Gastrocnemius medialis (tissue), 4 donors: ENCODE data around the gene ZNRF3. TPM values are rescaled to one million over a fixed set of nuclear protein-coding genes. Genes with fewer than 3 reads are reported as not detected.

Experiments
- ATAC-seq, 2 donors: fragments of 150-250 bp; one replicate each; pipeline ENCODE4 v1.9.1; 2016
- DNase-seq, 2 donors: peaks; one replicate each; pipeline ENCODE4 v3.0.0-alpha.2; 2019
- H3K27ac ChIP-seq, 4 donors: fragments of 200-600 bp; sonication (generic); 1 replicate in 1 of 4; 2 replicates in 3 of 4; pipeline ENCODE4 v1.5.1; 2016 to 2018; ENCODE audit warnings: mild to moderate bottlenecking in 2 of 4, moderate library complexity in 1 of 4
- H3K27me3 ChIP-seq, 3 donors: fragments of 200-600 bp; sonication (generic) in 2 of 3; 1 replicate in 1 of 3; 2 replicates in 2 of 3; pipeline versions ENCODE4 v1.5.1 to v1.6.0; 2016 to 2019; ENCODE audit warnings: mild to moderate bottlenecking in 1 of 3, moderate library complexity in 1 of 3
- H3K36me3 ChIP-seq, 2 donors: fragments of 200-600 bp; sonication (generic) in 1 of 2; one replicate each; pipeline ENCODE4 v1.5.1; 2017 to 2018
- H3K4me1 ChIP-seq, 2 donors: fragments of 200-600 bp; sonication (generic) in 1 of 2; one replicate each; pipeline ENCODE4 v1.5.1; 2016 to 2017; ENCODE audit warnings: mild to moderate bottlenecking in 2 of 2
- H3K4me3 ChIP-seq, 4 donors: fragments of 200-600 bp; sonication (generic) in 3 of 4; 1 replicate in 1 of 4; 2 replicates in 3 of 4; pipeline ENCODE4 v1.5.1; 2016 to 2019; ENCODE audit warnings: mild to moderate bottlenecking in 2 of 4
- H3K9me3 ChIP-seq, 3 donors: fragments of 200-600 bp; sonication (generic) in 2 of 3; 1 replicate in 1 of 3; 2 replicates in 2 of 3; pipeline ENCODE4 v1.5.1; 2016 to 2019
- POLR2A ChIP-seq, 2 donors: fragments of 450-650 bp; IDR thresholded peaks; one replicate each; pipeline ENCODE4 v1.6.1; 2017; ENCODE audit warnings: antibody characterized with exemption in 2 of 2, mild to moderate bottlenecking in 2 of 2, moderate library complexity in 2 of 2
- in situ Hi-C, 4 donors: fragments of 200-750 bp; cut with MboI; loops; one replicate each; pipeline versions ENCODE4 v1.15.0 to v1.8.0; 2017; ENCODE audit warnings: low sequenced_read_pairs in 4 of 4
- intact Hi-C: fragments of 100-400 bp; cut with DNase I; formaldehyde crosslinking; loops from one replicate; pipeline ENCODE4 v1.15.1; 2023; ENCODE audit warnings: low total_unique reads
- total RNA-seq, 4 donors: library from RNA; depleted of rRNA; stranded (reverse); fragments of >200 nt; gene quantifications; one replicate each; pipeline versions ENCODE4 v1.1.0 to v1.2.3, GENCODE V29; 2016
- TF ChIP-seq, protein P1 (sequence below), 5 experiments: fragments of 450-650 bp in 3 of 5; fragments of 200-600 bp in 2 of 5; sonication (generic) in 2 of 5; IDR thresholded peaks in 4 of 5; conservative IDR thresholded peaks in 1 of 5; 1 replicate in 4 of 5; 2 replicates in 1 of 5; pipeline ENCODE4 v1.5.1; 2016 to 2019; ENCODE audit warnings: antibody characterized with exemption in 5 of 5, mild to moderate bottlenecking in 3 of 5, moderate library complexity in 3 of 5

ZNRF3 gene
- total RNA-seq, 4 donors from 2014 or later, result 7.8 to 19.1 (median 11.1) TPM

GRCh38 chr22:28869736-28870135, 13.6 kb upstream of the ZNRF3 start:
- no peak overlapping the region for H3K27ac ChIP-seq
- H3K27me3 ChIP-seq, result no peaks in the 10 kb centered on the region
- no peaks in the 10 kb centered on the region for H3K9me3 ChIP-seq
- H3K36me3 ChIP-seq, result no peaks in the 10 kb centered on the region
- in situ Hi-C loops, result loop anchor here in 1 of 4 donors (25.0 kb wide), 1 partner anchor 293 kb away; no protein-coding TSS in a partner anchor
- DNase-seq, result no peak
- H3K4me1 ChIP-seq, result no peaks in the 10 kb centered on the region
- intact Hi-C loops, result no loop called here
- no peak for TF ChIP-seq POLR2A (IDR thresholded peaks at IDR 0.05)
- TF ChIP-seq, protein P1, sequence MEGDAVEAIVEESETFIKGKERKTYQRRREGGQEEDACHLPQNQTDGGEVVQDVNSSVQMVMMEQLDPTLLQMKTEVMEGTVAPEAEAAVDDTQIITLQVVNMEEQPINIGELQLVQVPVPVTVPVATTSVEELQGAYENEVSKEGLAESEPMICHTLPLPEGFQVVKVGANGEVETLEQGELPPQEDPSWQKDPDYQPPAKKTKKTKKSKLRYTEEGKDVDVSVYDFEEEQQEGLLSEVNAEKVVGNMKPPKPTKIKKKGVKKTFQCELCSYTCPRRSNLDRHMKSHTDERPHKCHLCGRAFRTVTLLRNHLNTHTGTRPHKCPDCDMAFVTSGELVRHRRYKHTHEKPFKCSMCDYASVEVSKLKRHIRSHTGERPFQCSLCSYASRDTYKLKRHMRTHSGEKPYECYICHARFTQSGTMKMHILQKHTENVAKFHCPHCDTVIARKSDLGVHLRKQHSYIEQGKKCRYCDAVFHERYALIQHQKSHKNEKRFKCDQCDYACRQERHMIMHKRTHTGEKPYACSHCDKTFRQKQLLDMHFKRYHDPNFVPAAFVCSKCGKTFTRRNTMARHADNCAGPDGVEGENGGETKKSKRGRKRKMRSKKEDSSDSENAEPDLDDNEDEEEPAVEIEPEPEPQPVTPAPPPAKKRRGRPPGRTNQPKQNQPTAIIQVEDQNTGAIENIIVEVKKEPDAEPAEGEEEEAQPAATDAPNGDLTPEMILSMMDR (IDR thresholded peaks at IDR 0.05 in 4 of 5, conservative IDR thresholded peaks at IDR 0.05 in 1 of 5), result no peak
- ATAC-seq, result no peak
- H3K4me3 ChIP-seq, result no peak overlapping the region

- in situ Hi-C loops, result loop anchor here in 1 of 4 donors (25.0 kb wide), 1 partner anchor 289 kb away; no protein-coding TSS in a partner anchor
- no peak for DNase-seq
- no peaks in the 10 kb centered on the region for H3K9me3 ChIP-seq
These were observed 10.0 kb upstream of the ZNRF3 start for GRCh38 chr22:28873183-28873963.

GRCh38 chr22:28874061-28874460, 9.3 kb upstream of the ZNRF3 start:
- no peak for ATAC-seq
- Histone ChIP-seq H3K4me1 (no peaks in the 10 kb centered on the region), H3K36me3 (no peaks in the 10 kb centered on the region), H3K9me3 (no peaks in the 10 kb centered on the region), H3K27me3 (no peaks in the 10 kb centered on the region), H3K27ac (no peak overlapping the region), H3K4me3 (no peak overlapping the region)
- no peak for DNase-seq
- TF ChIP-seq, protein P1 (IDR thresholded peaks at IDR 0.05 in 4 of 5, conservative IDR thresholded peaks at IDR 0.05 in 1 of 5), result no peak
- no peak for TF ChIP-seq POLR2A (IDR thresholded peaks at IDR 0.05)
- intact Hi-C loops, result no loop called here
- in situ Hi-C loops, result loop anchor here in 1 of 4 donors (25.0 kb wide), 1 partner anchor 288 kb away; no protein-coding TSS in a partner anchor

More at GRCh38 chr22:28873183-28873963, 10.0 kb upstream of the ZNRF3 start:
- Histone ChIP-seq H3K27me3 (no peaks in the 10 kb centered on the region), H3K4me1 (no peaks in the 10 kb centered on the region), H3K27ac (no peak overlapping the region), H3K4me3 (no peak overlapping the region), H3K36me3 (no peaks in the 10 kb centered on the region)
- no peak for ATAC-seq
- intact Hi-C loops, result no loop called here
- TF ChIP-seq POLR2A (IDR thresholded peaks at IDR 0.05), result no peak
- TF ChIP-seq, protein P1 (IDR thresholded peaks at IDR 0.05 in 4 of 5, conservative IDR thresholded peaks at IDR 0.05 in 1 of 5), result no peak

DNA sequence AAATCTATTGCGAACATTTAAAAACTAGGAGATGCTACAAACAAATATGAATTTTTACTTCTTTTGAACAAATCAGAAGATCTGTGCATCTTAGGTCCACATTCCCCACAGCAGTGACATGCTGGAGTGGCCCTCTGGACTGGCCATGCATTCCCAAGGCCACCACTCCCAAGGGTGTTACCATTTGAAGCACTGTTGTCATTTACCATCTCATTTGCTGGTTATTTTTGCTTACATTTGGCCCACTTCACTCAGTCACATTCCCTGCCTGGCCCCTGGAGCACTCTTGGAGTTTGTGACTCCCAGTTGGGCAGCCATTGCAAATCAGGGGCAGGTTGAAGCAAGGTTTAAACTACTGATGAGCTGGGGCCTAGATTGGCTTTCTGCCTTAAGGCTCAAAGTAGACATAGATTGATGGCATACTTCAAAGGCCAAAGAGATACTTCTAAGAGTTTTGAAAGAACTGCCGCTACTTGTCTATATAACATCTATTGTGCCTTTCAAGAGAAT, 8.5 kb upstream of the ZNRF3 start:
- in situ Hi-C loops (loop anchor here in 1 of 4 donors (25.0 kb wide), 1 partner anchor 287 kb away; no protein-coding TSS in a partner anchor), intact Hi-C loops (no loop called here)
- no peaks in the 10 kb centered on the region for H3K9me3 ChIP-seq
- no peak overlapping the region for H3K4me3 ChIP-seq
- H3K27ac ChIP-seq, result no peak overlapping the region
- DNase-seq (no peak), ATAC-seq (no peak)
- no peak for TF ChIP-seq POLR2A (IDR thresholded peaks at IDR 0.05)
- TF ChIP-seq, protein P1 (IDR thresholded peaks at IDR 0.05 in 4 of 5, conservative IDR thresholded peaks at IDR 0.05 in 1 of 5), result no peak
- H3K36me3 ChIP-seq, result no peaks in the 10 kb centered on the region
- no peaks in the 10 kb centered on the region for H3K27me3 ChIP-seq
- H3K4me1 ChIP-seq, result no peaks in the 10 kb centered on the region
